Left lung (tissue), 10 donors: ENCODE data around the gene PEA15. TPM values are rescaled to one million over a fixed set of nuclear protein-coding genes. Genes with fewer than 3 reads are reported as not detected.
A peak's percentile ranks its signal among the peaks of the same experiment; 100 is the strongest.

Experiments used
- ATAC-seq: fragments of 200-7000 bp; cut with Tn5 transposase; one replicate; pipeline ENCODE4 v1.9.1; 2020; ENCODE audit warnings: moderate library complexity
- DNase-seq, 4 donors: peaks; one replicate each; pipeline ENCODE4 v3.0.0-alpha.2; 2013 to 2020
- H3K27ac ChIP-seq, 2 donors: fragments of 200-600 bp; sonication (generic) in 1 of 2; one replicate each; pipeline versions ENCODE4 v1.5.0 to v1.8.0; 2020 to 2021
- H3K27me3 ChIP-seq, 2 donors: fragments of 200-600 bp; sonication (generic) in 1 of 2; one replicate each; pipeline versions ENCODE4 v1.5.0 to v1.8.0; 2020 to 2021
- H3K36me3 ChIP-seq, 2 donors: fragments of 200-600 bp; sonication (generic) in 1 of 2; one replicate each; pipeline versions ENCODE4 v1.5.0 to v1.8.0; 2020 to 2021
- H3K4me1 ChIP-seq, 2 donors: fragments of 200-600 bp; one replicate each; pipeline ENCODE4 v1.8.0; 2021
- H3K4me3 ChIP-seq, 2 donors: fragments of 200-600 bp; sonication (generic) in 1 of 2; one replicate each; pipeline versions ENCODE4 v1.5.0 to v1.8.0; 2020 to 2021; ENCODE audit warnings: mild to moderate bottlenecking in 1 of 2
- H3K9me3 ChIP-seq, 2 donors: fragments of 200-600 bp; sonication (generic) in 1 of 2; one replicate each; pipeline versions ENCODE4 v1.5.0 to v1.8.0; 2020 to 2021
- intact Hi-C, 2 donors: fragments of 100-400 bp; cut with DNase I; formaldehyde crosslinking; loops; one replicate each; pipeline versions ENCODE4 v1.11.2 to v1.14.2; 2022
- polyA plus RNA-seq, 6 donors: library from polyadenylated mRNA; unstranded; fragments of 120-200 nt; gene quantifications; one replicate each; pipeline ENCODE4 v1.2.1, GENCODE V29; 2013; ENCODE audit not compliant: insufficient read length in 6 of 6
- total RNA-seq, 2 donors: library from RNA; stranded (reverse); fragmentation: NEBNext Ultra II Directional; extraction: Animal tissue kit (Norgen Biotek cat#: 25700); gene quantifications; one replicate each; pipeline ENCODE4 v1.2.1, GENCODE V29; 2021
- TF ChIP-seq, protein P1 (sequence below), 2 donors: fragments of 200-600 bp; sonication (generic) in 1 of 2; IDR thresholded peaks; one replicate each; pipeline versions ENCODE4 v1.5.0 to v1.8.0; 2021; ENCODE audit warnings: antibody characterized with exemption in 2 of 2
- donor health status: DM: no; HTN: yes; CAD: no.
- donor health status: DM: no; HTN: no; CAD: no.

The PEA15 gene
- total and polyA plus RNA-seq, 8 donors, result 131 to 178 (median 144) TPM

- Histone ChIP-seq H3K4me1 (peaks cover 0 to 8% of the 10 kb centered on the region in 2 donors), H3K9me3 (no peaks in the 10 kb centered on the region), H3K4me3 (no peak overlapping the region), H3K27ac (no peak overlapping the region), H3K27me3 (no peaks in the 10 kb centered on the region), H3K36me3 (peaks cover 0 to 21% of the 10 kb centered on the region in 2 donors)
- intact Hi-C loops, result loop anchor here in 1 of 2 donors (2.0 kb wide), 1 partner anchor 151 kb away; no protein-coding TSS in a partner anchor
- TF ChIP-seq, protein P1, sequence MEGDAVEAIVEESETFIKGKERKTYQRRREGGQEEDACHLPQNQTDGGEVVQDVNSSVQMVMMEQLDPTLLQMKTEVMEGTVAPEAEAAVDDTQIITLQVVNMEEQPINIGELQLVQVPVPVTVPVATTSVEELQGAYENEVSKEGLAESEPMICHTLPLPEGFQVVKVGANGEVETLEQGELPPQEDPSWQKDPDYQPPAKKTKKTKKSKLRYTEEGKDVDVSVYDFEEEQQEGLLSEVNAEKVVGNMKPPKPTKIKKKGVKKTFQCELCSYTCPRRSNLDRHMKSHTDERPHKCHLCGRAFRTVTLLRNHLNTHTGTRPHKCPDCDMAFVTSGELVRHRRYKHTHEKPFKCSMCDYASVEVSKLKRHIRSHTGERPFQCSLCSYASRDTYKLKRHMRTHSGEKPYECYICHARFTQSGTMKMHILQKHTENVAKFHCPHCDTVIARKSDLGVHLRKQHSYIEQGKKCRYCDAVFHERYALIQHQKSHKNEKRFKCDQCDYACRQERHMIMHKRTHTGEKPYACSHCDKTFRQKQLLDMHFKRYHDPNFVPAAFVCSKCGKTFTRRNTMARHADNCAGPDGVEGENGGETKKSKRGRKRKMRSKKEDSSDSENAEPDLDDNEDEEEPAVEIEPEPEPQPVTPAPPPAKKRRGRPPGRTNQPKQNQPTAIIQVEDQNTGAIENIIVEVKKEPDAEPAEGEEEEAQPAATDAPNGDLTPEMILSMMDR (IDR thresholded peaks at IDR 0.05), result peak; percentile 64 to 68
- DNase-seq, result peak in 3 of 4 donors; percentile 54 to 82 (median 58)
- peak; percentile 96 for ATAC-seq
Observed at GRCh38 chr1:160251687-160252526, 46.7 kb downstream of the PEA15 start.

- peaks cover 0 to 17% of the 10 kb centered on the region in 2 donors for H3K36me3 ChIP-seq
- intact Hi-C loops, result no loop called here
- no peak for DNase-seq
- H3K4me1 ChIP-seq, result peaks cover 7 to 42% of the 10 kb centered on the region in 2 donors
- peak; percentile 61 for ATAC-seq
- H3K4me3 ChIP-seq, result no peak overlapping the region
- no peaks in the 10 kb centered on the region for H3K9me3 ChIP-seq
- peak overlapping the region; percentile 24 to 36 for H3K27ac ChIP-seq
- H3K27me3 ChIP-seq, result no peaks in the 10 kb centered on the region
- TF ChIP-seq, protein P1 (IDR thresholded peaks at IDR 0.05), result no peak
Observed at GRCh38 chr1:160255781-160256300, 50.7 kb downstream of the PEA15 start.

- H3K9me3 ChIP-seq, result no peaks in the 10 kb centered on the region
- H3K27me3 ChIP-seq, result no peaks in the 10 kb centered on the region
- DNase-seq (peak in 2 of 4 donors; percentile 10 to 36), ATAC-seq (peak; percentile 50)
- TF ChIP-seq, protein P1 (IDR thresholded peaks at IDR 0.05), result no peak
- intact Hi-C loops, result no loop called here
- peaks cover 13 to 49% of the 10 kb centered on the region in 2 donors for H3K4me1 ChIP-seq
- H3K27ac ChIP-seq, result peak overlapping the region; percentile 24 to 36
- H3K36me3 ChIP-seq, result peaks cover 0 to 13% of the 10 kb centered on the region in 2 donors
- no peak overlapping the region for H3K4me3 ChIP-seq
Observed at GRCh38 chr1:160256396-160257046, 51.3 kb downstream of the PEA15 start.

DNA sequence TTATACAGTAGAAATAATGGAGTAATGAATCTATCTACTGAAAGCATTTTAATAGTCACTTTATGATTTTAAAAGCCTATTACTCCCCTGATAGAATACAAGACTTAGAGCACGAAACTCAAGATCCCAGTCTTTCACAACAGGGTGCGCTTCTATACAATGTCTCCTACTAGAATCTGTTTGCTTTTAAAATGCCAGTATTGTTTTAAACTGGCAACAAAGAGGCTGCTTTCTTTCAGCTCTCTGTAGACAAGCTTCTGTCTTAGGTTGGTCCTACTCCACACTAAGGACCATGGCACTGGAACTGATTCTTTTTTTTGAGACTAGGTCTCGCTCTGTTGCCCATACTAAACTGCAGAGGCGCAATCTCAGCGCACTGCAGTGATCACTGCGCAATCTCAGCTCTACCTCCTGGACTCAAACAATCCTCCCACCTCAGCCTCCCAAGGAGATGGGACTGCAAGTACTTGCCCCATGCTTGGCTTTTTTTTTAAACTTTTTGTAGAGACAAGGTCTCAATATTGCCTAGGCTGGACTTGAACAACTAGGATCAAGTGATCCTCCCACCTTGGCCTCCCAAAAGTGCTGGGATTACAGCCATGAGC lies 52.3 kb downstream of the PEA15 start:
- DNase-seq (no peak), ATAC-seq (no peak)
- H3K4me3 ChIP-seq, result no peak overlapping the region
- TF ChIP-seq, protein P1 (IDR thresholded peaks at IDR 0.05), result no peak
- peaks cover 13 to 51% of the 10 kb centered on the region in 2 donors for H3K4me1 ChIP-seq
- intact Hi-C loops, result no loop called here
- peaks cover 0 to 13% of the 10 kb centered on the region in 2 donors for H3K36me3 ChIP-seq
- no peaks in the 10 kb centered on the region for H3K27me3 ChIP-seq
- no peaks in the 10 kb centered on the region for H3K9me3 ChIP-seq
- H3K27ac ChIP-seq, result no peak overlapping the region
